Stimulated activated CD4-positive, alpha-beta T cell treated with anti-CD3 and anti-CD28 coated beads, Interleukin-12 subunit alpha, Interleukin-12 subunit beta, amount 100 ng/mL, for 24 hours (primary cell): ENCODE results near the gene ARHGEF25.
"Not testable (repeated sequence)": the region's sequence is repeated elsewhere in the genome, so short reads cannot be mapped to it uniquely, and the experiment has no call there.

Experiments
- DNase-seq, 2 experiments: peaks; one replicate each; pipeline ENCODE4 v3.0.0-alpha.2; 2020; ENCODE audit warnings: low read depth in 2 of 2

Gene ARHGEF25

DNA sequence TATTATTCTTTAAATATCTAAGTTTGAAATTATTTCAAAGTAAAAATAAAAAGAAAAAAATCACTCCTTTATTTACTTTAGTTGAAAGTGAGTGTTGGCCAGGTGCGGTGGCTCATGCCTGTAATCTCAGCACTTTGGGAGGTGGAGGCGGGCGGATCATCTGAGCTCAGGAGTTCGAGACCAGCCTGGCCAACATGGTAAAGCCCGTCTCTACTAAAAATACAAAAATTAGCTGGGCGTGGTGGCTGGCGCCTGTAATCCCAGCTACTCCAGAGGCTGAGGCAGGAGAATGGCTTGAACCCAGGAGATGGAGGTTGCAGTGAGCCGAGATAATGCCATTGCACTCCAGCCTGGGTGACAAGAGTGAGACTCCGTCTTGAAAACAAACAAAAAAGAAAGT, 25.5 kb downstream of the ARHGEF25 start:
- not testable (repeated sequence) for DNase-seq

DNA sequence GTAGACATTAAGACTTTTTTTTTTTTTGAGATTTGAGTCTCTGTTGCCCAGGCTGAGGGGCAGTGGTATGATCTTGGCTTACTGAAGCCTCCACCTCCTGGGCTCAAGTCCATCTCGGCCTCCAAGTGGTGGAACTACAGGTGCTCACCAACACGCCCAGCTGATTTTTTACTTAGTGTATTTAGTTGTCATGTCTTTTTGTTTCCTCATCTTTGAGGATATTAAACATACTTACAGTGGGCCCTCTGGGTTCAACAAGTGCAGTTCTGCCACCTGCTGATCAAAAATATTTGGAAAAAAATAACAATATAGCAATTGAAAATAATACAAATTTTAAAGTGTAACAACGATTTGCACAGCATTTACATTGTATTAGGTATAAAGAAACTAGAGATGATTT, 26.1 kb downstream of the ARHGEF25 start:
- no peak for DNase-seq

DNA sequence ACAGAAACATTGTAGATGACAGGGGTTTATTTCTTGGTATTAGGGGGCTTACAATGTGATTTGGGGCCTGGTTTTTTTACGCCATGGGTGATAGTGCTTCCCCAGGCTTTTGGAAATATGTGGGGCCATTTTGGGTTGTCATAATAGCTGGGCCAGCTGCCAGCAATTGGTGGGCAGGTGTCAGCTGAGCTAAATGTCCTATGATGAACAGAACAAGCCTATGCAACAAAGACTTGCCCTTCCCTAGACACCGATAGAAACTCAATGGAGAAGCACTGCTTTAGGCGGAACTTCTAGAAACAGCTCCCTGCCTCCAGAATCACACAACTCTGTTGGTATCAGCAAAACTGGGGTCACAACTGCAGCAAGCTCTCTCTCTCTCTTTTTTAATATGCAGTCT, 26.9 kb downstream of the ARHGEF25 start:
- no peak for DNase-seq

DNA sequence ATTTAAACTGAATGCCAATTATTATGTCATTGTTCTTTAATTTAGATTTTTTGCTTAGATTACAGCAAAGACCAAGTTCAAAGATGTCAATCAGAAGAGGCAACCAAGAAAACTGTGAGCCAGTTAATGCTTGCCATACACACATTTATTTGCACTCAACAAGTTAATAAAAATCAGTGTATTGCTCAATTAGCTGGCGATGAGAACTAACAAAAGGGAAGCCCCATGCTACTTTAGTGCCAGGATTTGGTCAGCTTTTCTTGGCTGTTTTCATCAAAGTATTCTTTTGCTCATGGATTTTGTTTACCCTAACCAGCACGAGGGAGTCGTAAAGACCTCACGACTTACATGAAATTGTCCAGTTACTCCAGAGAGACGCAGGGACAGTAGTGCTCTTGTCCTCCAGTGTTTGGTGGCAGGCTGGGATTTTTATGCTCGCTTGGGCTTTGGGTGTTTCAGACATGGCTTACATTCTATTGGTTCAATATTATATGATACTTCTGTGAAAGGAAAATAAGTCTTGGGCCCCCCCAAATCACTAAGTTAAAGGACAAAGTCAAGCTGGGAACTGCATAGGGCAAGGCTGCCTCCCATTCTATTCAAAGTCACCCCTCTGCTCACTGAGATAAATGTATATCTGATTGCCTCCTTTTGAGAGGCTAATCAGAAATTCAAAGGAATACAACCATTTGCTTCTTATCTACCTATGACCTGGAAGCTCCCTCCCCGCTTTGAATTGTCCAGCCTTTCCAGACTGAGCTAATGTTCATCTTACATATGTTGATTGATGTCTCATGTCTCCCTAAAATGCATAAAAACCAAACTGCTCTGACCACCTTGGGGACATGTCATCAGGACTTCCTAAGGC, 29.2 kb downstream of the ARHGEF25 start:
- DNase-seq: no peak

DNA sequence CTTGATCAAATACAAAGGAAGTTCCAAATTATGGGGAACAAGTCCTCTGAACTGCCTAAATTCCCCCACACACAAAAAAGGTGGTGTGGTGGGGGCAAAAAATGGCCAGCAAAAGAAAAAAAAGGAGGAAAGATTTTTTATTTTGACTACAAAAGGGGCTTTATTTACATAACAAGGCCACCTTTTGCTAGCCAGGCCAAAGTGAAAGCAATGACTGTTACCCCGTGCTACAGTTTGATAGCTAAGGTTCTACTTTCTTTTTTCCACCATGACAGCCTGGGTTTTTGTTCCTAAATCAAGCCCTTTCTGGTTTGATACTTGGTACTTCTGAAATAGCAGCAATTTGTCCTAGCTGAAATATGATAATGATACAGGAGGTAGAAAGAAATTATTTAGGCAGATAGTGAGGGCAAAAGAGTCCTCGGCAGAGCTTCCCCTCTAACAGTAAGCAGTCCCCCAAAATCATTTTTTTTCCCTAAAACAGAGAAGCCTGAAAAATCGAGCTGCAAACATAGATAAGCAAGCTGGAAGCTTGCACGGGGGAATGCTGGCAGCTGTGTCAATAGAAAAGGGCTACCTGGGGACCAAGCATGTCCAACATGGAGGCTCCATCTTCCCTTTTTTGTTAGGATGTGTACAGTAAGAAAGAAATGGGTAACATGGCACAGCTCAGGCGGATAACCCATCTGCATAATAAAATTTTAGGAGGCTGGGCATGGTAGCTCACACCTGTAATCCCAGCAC, 30.6 kb downstream of the ARHGEF25 start:
- no peak for DNase-seq

DNA sequence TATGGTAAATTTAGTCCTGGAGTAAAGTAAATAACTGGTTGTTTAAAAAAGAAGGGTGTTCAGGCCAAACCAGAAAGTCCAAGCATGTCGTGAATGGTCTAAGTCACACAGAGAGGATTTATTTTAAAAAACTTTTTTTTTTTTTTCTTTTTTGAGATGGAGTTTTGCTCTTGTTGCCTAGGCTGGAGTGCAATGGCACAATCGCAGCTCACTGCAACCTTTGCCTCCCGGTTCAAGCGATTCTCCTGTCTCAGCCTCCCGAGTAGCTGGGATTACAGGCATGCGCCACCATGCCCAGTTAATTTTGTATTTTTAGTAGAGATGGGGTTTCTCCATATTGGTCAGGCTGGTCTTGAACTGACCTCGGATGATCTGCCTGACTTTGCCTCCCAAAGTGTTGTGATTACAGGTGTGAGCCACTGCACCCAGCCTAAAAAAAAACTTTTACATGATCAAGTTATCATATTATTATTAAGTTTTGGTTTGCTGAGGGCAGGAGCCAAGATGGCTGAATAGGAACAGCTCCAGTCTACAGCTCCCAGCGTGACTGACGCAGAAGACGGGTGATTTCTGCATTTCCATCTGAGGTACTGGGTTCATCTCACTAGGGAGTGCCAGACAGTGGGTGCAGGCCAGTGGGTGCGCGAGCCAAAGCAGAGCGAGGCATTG, 34.9 kb downstream of the ARHGEF25 start:
- DNase-seq: not testable (repeated sequence)

DNA sequence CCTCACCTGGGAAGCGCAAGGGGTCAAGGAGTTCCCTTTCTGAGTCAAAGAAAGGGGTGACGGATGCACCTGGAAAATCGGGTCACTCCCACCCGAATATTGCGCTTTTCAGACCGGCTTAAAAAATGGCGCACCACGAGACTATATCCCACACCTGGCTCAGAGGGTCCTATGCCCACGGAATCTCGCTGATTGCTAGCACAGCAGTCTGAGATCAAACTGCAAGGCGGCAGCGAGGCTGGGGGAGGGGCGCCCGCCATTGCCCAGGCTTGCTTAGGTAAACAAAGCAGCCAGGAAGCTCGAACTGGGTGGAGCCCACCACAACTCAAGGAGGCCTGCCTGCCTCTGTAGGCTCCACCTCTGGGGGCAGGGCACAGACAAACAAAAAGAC, 35.4 kb downstream of the ARHGEF25 start:
- not testable (repeated sequence) for DNase-seq

DNA sequence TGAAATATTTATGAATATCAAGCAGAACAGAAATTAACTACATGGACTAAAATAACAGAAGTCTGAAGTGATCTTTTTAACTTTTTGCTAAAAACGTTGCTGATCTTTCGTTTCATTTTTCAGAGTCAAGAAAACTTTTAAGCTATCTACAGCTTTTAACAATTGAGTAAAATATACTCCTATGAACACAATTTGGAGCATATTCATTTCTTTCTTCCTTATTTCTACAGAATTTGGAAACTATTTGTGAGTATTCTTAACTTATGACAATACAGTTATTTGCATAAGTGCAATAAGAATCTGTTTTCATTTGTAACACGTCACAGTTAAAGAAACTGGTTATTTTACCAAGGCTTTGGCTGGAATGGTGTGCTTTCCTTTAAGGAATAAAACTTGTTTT, 42.8 kb downstream of the ARHGEF25 start:
- DNase-seq: no peak

DNA sequence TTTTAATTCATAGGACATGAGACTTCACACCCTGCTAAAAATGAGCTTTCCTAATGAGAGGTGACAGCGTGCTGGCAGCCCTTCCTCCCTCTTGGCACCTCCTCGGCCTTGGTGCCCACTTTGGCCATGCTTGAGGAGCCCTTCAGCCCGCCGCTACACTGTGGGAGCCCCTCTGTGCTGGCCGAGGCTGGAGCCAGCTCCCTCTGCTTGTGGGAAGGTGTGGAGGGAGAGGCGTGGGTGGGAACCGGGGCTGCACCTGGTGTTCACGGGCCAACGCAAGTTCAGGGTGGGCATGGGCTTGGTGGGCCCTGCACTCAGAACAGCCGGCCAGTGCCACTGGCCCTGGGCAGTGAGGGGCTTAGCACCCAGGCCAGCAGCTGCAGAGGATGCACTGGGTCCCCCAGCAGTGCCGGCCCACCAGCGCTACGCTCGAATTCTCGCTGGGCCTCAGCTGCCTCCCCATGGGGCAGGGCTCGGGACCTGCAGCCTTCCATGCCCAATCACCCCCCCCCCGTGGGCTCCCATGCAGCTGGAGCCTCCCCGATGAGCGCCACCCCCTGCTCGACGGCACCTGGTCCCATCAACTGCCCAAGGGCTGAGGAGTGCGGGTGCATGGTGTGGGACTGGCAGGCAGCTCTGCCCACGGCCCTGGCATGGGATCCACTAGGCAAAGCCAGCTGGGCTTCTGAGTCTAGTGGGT, 44.5 kb downstream of the ARHGEF25 start:
- DNase-seq: no peak

DNA sequence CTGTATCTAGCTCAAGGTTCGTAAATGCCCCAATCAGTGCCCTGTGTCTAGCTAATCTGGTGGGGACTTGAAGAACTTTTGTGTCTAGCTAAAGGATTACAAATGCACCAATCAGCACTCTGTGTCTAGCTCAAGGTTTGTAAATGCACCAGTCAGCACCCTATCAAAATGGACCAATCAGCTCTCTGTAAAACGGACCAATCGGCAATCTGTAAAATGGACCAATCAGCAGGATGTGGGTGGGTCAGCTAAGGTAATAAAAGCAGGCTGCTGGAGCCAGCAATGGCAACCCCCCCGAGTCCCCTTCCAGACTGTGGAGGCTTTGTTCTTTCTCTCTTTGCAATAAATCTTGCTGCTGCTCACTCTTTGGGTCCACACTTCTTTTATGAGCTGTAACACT, 45.2 kb downstream of the ARHGEF25 start:
- not testable (repeated sequence) for DNase-seq

DNA sequence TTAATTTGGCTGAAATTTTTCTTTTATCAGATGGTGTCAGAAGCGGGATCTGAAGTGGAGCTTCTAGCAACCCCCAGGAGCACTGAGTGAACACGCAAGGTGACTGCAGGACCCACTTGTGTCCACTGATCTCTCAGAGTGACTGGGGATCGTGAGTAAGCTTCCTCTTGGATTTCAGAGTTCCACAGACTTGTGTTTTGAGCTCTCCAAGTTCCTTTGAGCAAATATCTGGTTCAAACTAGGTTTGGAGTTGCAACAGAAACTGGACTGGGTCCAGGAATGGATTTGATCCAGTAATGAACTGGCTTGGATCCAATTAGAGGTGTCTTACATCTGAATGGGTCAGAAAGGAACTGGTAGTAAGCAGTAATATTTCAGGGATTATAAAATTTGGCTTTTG, 46.5 kb downstream of the ARHGEF25 start:
- DNase-seq: no peak

DNA sequence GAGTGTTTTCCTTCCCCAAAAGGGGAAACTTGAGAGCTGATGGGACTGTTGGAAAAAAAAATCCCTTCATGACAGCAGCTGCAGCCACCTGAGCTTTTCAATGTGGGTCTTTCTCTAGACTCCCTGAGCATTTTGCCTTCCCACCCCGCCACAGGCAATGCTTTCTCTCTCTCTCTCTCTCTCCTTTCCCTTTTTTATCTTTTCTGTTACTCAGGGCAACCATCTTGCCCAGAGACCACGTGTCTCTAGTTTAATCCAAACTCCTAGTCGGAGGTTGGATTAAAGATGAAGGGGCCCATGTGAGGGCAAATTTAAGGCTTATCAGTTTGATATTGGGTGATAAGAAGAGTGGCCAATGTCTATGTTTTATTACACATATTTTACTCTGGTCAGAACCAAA, 47.7 kb downstream of the ARHGEF25 start:
- no peak for DNase-seq

DNA sequence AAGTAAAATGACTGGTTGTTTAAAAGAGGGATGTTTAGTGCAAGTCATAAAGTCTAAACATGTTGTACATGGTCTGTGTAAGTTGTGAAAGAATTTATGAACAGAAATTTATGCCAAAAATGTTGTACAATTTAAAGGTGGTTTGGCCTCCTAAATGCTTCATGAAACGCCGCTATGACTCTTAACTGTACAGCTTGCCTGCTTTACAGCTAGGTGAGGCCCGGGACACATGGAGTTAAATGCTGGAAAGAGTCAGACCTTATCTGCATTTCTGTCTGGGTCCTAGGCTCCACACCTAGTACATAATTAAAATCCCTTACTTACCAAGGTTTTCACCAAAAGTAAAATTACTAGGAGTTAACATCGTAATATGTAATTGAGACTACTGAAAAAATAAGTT, 50.1 kb downstream of the ARHGEF25 start:
- DNase-seq: no peak

DNA sequence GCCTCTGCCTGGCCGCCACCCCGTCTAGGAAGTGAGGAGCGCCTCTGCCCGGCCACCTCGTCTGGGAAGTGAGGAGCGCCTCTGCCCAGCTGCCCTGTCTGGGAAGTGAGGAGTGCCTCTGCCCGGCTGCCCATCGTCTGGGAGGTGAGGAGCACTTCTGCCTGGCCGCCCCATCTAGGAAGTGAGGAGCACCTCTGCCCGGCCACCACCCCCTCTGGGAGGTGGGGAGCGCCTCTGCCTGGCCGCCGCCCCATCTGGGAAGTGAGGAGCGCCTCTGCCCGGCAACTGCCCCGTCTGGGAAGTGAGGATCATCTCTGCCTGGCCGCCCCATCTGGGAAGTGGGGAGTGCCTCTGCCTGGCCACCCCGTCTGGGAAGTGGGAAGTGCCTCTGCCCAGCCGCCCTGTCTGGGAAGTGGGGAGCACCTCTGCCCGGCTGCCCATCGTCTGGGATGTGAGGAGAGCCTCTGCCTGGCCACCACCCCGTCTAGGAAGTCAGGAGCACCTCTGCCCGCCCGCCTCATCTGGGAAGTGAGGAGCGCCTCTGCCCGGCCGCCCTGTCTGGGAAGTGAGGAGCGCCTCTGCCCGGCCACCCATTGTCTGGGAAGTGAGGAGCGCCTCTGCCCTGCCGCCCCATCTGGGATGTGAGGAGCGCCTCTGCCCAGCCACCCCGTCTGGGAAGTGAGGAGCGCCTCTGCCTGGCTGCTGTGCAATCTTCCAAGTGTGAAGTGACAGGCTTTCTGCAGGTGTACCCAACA, 54.0 kb downstream of the ARHGEF25 start:
- DNase-seq: not testable (repeated sequence)
